Panc1 (cell line): ENCODE results near the gene CAMKK2. TPM values are rescaled to one million over a fixed set of nuclear protein-coding genes. Genes with fewer than 3 reads are reported as not detected.
"Not testable (repeated sequence)": the region's sequence is repeated elsewhere in the genome, so short reads cannot be mapped to it uniquely, and the experiment has no call there.

ENCODE experiments used
- ATAC-seq: fragments of 200-7000 bp; cut with Tn5 transposase; 2 replicates; pipeline ENCODE4 v1.9.1; 2020; ENCODE audit warnings: mild to moderate bottlenecking, moderate library complexity
- BruUV-seq: library from RNA; stranded (reverse); fragments of 400-500 nt; replicated peaks from 2 replicates; lab custom pipeline; 2021; lab: Mats Ljungman, UMichigan
- CTCF ChIA-PET: fragments of 300-600 bp; sonication (Branson Sonifier 250); formaldehyde crosslinking; loops from one replicate; lab custom pipeline; 2022; ENCODE audit warnings: antibody characterized with exemption; lab: Charles Lee
- POLR2A ChIA-PET: fragments of 300-600 bp; sonication (Branson Sonifier 250); formaldehyde crosslinking; loops from one replicate; lab custom pipeline; 2022; ENCODE audit warnings: antibody characterized with exemption; lab: Charles Lee
- DNase-seq: peaks from one replicate; pipeline ENCODE4 v3.0.0-alpha.2; 2010; ENCODE audit warnings: low read depth, low spot score
- H3K27ac ChIP-seq: 2 replicates; pipeline ENCODE4 v1.5.1; 2011; ENCODE audit warnings: mild to moderate bottlenecking, low read length, inconsistent platforms
- H3K27me3 ChIP-seq: fragments of 200-500 bp; sonication (Bioruptor generic); 2 replicates; pipeline ENCODE4 v1.6.0; 2014; ENCODE audit warnings: low read length, inconsistent platforms; ENCODE audit not compliant: control insufficient read depth, insufficient read depth
- H3K36me3 ChIP-seq: fragments of 200-500 bp; sonication (Bioruptor generic); 2 replicates; pipeline ENCODE4 v1.5.1; 2014; ENCODE audit warnings: inconsistent platforms, mild to moderate bottlenecking, low read length, moderate library complexity; ENCODE audit not compliant: control insufficient read depth, insufficient read depth
- H3K4me1 ChIP-seq: 2 replicates; pipeline ENCODE4 v1.5.1; 2011; ENCODE audit warnings: inconsistent platforms, mild to moderate bottlenecking, low read length, moderate library complexity; ENCODE audit not compliant: control insufficient read depth, insufficient read depth
- H3K4me3 ChIP-seq, 2 experiments: 2 replicates each; pipeline ENCODE4 v1.5.1; 2011 to 2012; ENCODE audit warnings: low read depth in 2 of 2, low read length in 2 of 2, mild to moderate bottlenecking in 2 of 2, inconsistent platforms in 1 of 2, moderate library complexity in 1 of 2
- H3K9me3 ChIP-seq: fragments of 200-500 bp; sonication (Bioruptor generic); 2 replicates; pipeline ENCODE4 v1.5.1; 2014; ENCODE audit warnings: low read depth, mild to moderate bottlenecking, inconsistent platforms, low read length, moderate library complexity; ENCODE audit not compliant: control insufficient read depth, insufficient read depth
- CTCF ChIP-seq: fragments of 450-650 bp; IDR thresholded peaks from 2 replicates; pipeline ENCODE4 v1.5.1; 2017; ENCODE audit warnings: mild to moderate bottlenecking
- POLR2AphosphoS5 ChIP-seq: IDR thresholded peaks from 2 replicates; pipeline ENCODE4 v1.6.1; 2012; ENCODE audit warnings: mild to moderate bottlenecking, low read depth, low read length, moderate library complexity
- REST ChIP-seq, 2 experiments: IDR thresholded peaks; 2 replicates each; pipeline ENCODE4 v1.6.1; 2011 to 2012; ENCODE audit warnings: low read depth in 2 of 2, control low read depth in 1 of 2, low read length in 1 of 2, mild to moderate bottlenecking in 1 of 2, moderate library complexity in 1 of 2; ENCODE audit not compliant: insufficient read depth in 1 of 2
- SIN3A ChIP-seq: IDR thresholded peaks from 2 replicates; pipeline ENCODE4 v1.6.1; 2012; ENCODE audit warnings: low read depth, mild to moderate bottlenecking, low read length, moderate library complexity, borderline replicate concordance; ENCODE audit not compliant: insufficient read depth
- TCF7L2 ChIP-seq: IDR thresholded peaks from 2 replicates; pipeline ENCODE4 v1.6.1; 2011; ENCODE audit warnings: mild to moderate bottlenecking, low read depth, low read length, inconsistent platforms
- in situ Hi-C: cut with HindIII; loops from 2 replicates; pipeline ENCODE4 v1.10.0; 2016; ENCODE audit warnings: low sequenced_read_pairs, low pct_unique_long_range_greater_than_20kb
- intact Hi-C: fragments of 100-400 bp; cut with micrococcal nuclease; formaldehyde crosslinking; loops from one replicate; pipeline ENCODE4 v1.10.0; 2022; ENCODE audit not compliant: unreplicated experiment
- total RNA-seq: library from RNA; stranded (reverse); gene quantifications from one replicate; pipeline ENCODE4 v1.2.1, GENCODE V29; 2021; ENCODE audit not compliant: unreplicated experiment

Gene CAMKK2
- total RNA-seq, 1 experiment from 2014 or later: 37.8 TPM

GRCh38 chr12:121202407-121203355 is 93.8 kb downstream of the CAMKK2 start:
- H3K4me3 ChIP-seq: no peak overlapping the region
- H3K27ac ChIP-seq: no peak overlapping the region
- in situ Hi-C loops (no loop called here), intact Hi-C loops (no loop called here)
- TF ChIP-seq SIN3A: no peak
- TF ChIP-seq TCF7L2: no peak
- TF ChIP-seq REST (IDR thresholded peaks at IDR 0.05; ENCODE audit: insufficient read depth in 1 of 2, low read depth in 2 of 2, low read length in 1 of 2): no peak
- BruUV-seq: no TSS peak
- no peaks in the 10 kb centered on the region; the same call in 1 of the 2 replicates for H3K27me3 ChIP-seq
- no peaks in the 10 kb centered on the region for H3K36me3 ChIP-seq
- ATAC-seq (no peak), DNase-seq (no peak)
- CTCF ChIA-PET: no interaction called here
- POLR2A ChIA-PET: no interaction called here
- no peaks in the 10 kb centered on the region for H3K4me1 ChIP-seq
- H3K9me3 ChIP-seq: no peaks in the 10 kb centered on the region

GRCh38 chr12:121201140-121201539 is 95.4 kb downstream of the CAMKK2 start:
- H3K9me3 ChIP-seq, ATAC-seq, POLR2A ChIA-PET, CTCF ChIA-PET, DNase-seq, H3K4me1 ChIP-seq, BruUV-seq, intact Hi-C loops, H3K4me3 ChIP-seq, H3K36me3 ChIP-seq, H3K27ac ChIP-seq, in situ Hi-C loops, H3K27me3 ChIP-seq: not testable (repeated sequence)

GRCh38 chr12:121198949-121199348 is 97.6 kb downstream of the CAMKK2 start:
- DNase-seq: no peak
- H3K27ac ChIP-seq: no peak overlapping the region
- no peaks in the 10 kb centered on the region for H3K27me3 ChIP-seq
- POLR2A ChIA-PET: no interaction called here
- intact Hi-C loops (no loop called here), in situ Hi-C loops (no loop called here)
- peak; percentile 77 for ATAC-seq
- CTCF ChIA-PET: no interaction called here
- no peak for TF ChIP-seq CTCF
- no peak for TF ChIP-seq SIN3A
- no peak for TF ChIP-seq TCF7L2
- no peak for TF ChIP-seq REST (IDR thresholded peaks at IDR 0.05; ENCODE audit: insufficient read depth in 1 of 2, low read depth in 2 of 2, low read length in 1 of 2)
- no peak for TF ChIP-seq POLR2AphosphoS5
- no peaks in the 10 kb centered on the region for H3K4me1 ChIP-seq
- no peaks in the 10 kb centered on the region for H3K9me3 ChIP-seq
- BruUV-seq: no TSS peak
- no peaks in the 10 kb centered on the region for H3K36me3 ChIP-seq
- no peak overlapping the region for H3K4me3 ChIP-seq
